Esophagus squamous epithelium (tissue), 4 donors: Measurements from ENCODE around the gene GINS2.

Experiments used
- CTCF ChIP-seq, 6 experiments: fragments of 450-650 bp in 4 of 6; fragments of 200-600 bp in 2 of 6; sonication (generic) in 2 of 6; IDR thresholded peaks; one replicate each; pipeline ENCODE4 v1.5.1; 2016 to 2019; ENCODE audit warnings: antibody characterized with exemption in 6 of 6, mild to moderate bottlenecking in 4 of 6, moderate library complexity in 4 of 6
- POLR2A ChIP-seq, 4 donors: fragments of 450-650 bp; IDR thresholded peaks; one replicate each; pipeline ENCODE4 v1.6.1; 2017; ENCODE audit warnings: antibody characterized with exemption in 4 of 4, mild to moderate bottlenecking in 4 of 4, moderate library complexity in 3 of 4

GRCh38 chr16:85667261-85667660 is 21.5 kb downstream of the GINS2 start:
- TF ChIP-seq CTCF (IDR thresholded peaks at IDR 0.05) (no peak), POLR2A (IDR thresholded peaks at IDR 0.05) (no peak)
